B cell (primary cell): ENCODE measurements around the gene MID1IP1. TPM values are rescaled to one million over a fixed set of nuclear protein-coding genes. Genes with fewer than 3 reads are reported as not detected.

Experiments used
- ATAC-seq: fragments of 200-7000 bp; cut with Tn5 transposase; one replicate; pipeline ENCODE4 v1.10.0; 2021; ENCODE audit warnings: low read depth, mild to moderate bottlenecking, moderate number of reproducible peaks, moderate library complexity
- CTCF ChIA-PET: fragments of 350-600 bp; sonication (Branson Sonifier 250); formaldehyde crosslinking; loops from one replicate; lab custom pipeline; 2021; ENCODE audit warnings: antibody characterized with exemption, inconsistent platforms; lab: Charles Lee
- POLR2A ChIA-PET: fragments of 350-600 bp; sonication (Branson Sonifier 250); formaldehyde crosslinking; loops from one replicate; lab custom pipeline; 2021; ENCODE audit warnings: antibody characterized with exemption; lab: Charles Lee
- DNase-seq: peaks from one replicate; pipeline ENCODE4 v3.0.0; 2013
- H2AFZ ChIP-seq: 2 replicates; pipeline ENCODE4 v1.6.1; 2012; ENCODE audit warnings: mild to moderate bottlenecking, low read depth, low read length; ENCODE audit not compliant: insufficient read depth, poor library complexity, severe bottlenecking
- H3K27ac ChIP-seq, 2 donors: 1 replicate in 1 of 2; 2 replicates in 1 of 2; pipeline ENCODE4 v1.5.1; 2012 to 2013; ENCODE audit warnings: low read length in 2 of 2, mild to moderate bottlenecking in 2 of 2, moderate library complexity in 1 of 2
- H3K27me3 ChIP-seq, 4 experiments: fragments of 200-600 bp in 1 of 4; sonication (generic) in 1 of 4; replicated peaks in 1 of 4; 1 replicate in 2 of 4; 2 replicates in 2 of 4; pipeline versions ENCODE4 v1.6.1 to v1.7.0; 2013 to 2016; ENCODE audit warnings: low read length in 3 of 4, mild to moderate bottlenecking in 2 of 4, mixed read lengths in 1 of 4, moderate library complexity in 1 of 4; ENCODE audit not compliant: insufficient read depth in 4 of 4, control insufficient read depth in 3 of 4; ENCODE audit errors: control extremely low read depth in 1 of 4
- H3K36me3 ChIP-seq, 2 experiments: replicated peaks in 1 of 2; 1 replicate in 1 of 2; 2 replicates in 1 of 2; pipeline versions ENCODE4 v1.6.1 to v1.7.1; 2013; ENCODE audit warnings: low read length in 1 of 2; ENCODE audit not compliant: insufficient read depth in 2 of 2, control insufficient read depth in 1 of 2; ENCODE audit errors: control extremely low read depth in 1 of 2, extremely low read depth in 1 of 2
- H3K4me1 ChIP-seq, 2 donors: fragments of 200-600 bp in 1 of 2; sonication (generic) in 1 of 2; 1 replicate in 1 of 2; 2 replicates in 1 of 2; pipeline versions ENCODE4 v1.5.1 to v1.6.1; 2013 to 2017; ENCODE audit warnings: low read length in 2 of 2; ENCODE audit not compliant: control insufficient read depth in 2 of 2, insufficient read depth in 2 of 2
- H3K4me2 ChIP-seq: replicated peaks from 2 replicates; pipeline ENCODE3; 2012; ENCODE audit warnings: mild to moderate bottlenecking, low read depth, low read length; ENCODE audit not compliant: poor library complexity, severe bottlenecking
- H3K4me3 ChIP-seq, 5 experiments: fragments of 200-600 bp in 1 of 5; sonication (generic) in 1 of 5; 1 replicate in 3 of 5; 2 replicates in 2 of 5; pipeline versions ENCODE4 v1.5.1 to v1.7.0; 2011 to 2016; ENCODE audit warnings: low read length in 4 of 5, mild to moderate bottlenecking in 4 of 5, low read depth in 2 of 5, control low read depth in 1 of 5, moderate library complexity in 1 of 5; ENCODE audit not compliant: insufficient read depth in 1 of 5; ENCODE audit errors: control extremely low read depth in 1 of 5, extremely low read depth in 1 of 5
- H3K79me2 ChIP-seq: fragments of 200-600 bp; sonication (generic); one replicate; pipeline ENCODE4 v1.6.0; 2016; ENCODE audit warnings: low read length; ENCODE audit not compliant: control insufficient read depth, insufficient read depth
- H3K9ac ChIP-seq: fragments of 200-600 bp; sonication (generic); 2 replicates; pipeline ENCODE4 v1.6.1; 2017; ENCODE audit warnings: mild to moderate bottlenecking, low read length, moderate library complexity
- H3K9me3 ChIP-seq, 3 donors: one replicate each; pipeline versions ENCODE4 v1.6.1 to v1.7.1; 2013; ENCODE audit warnings: low read length in 2 of 3; ENCODE audit not compliant: control insufficient read depth in 2 of 3, insufficient read depth in 1 of 3; ENCODE audit errors: control extremely low read depth in 1 of 3
- H4K20me1 ChIP-seq: 2 replicates; pipeline ENCODE4 v1.6.0; 2012; ENCODE audit warnings: mild to moderate bottlenecking, low read length; ENCODE audit not compliant: insufficient read depth, control insufficient read depth, poor library complexity, severe bottlenecking
- H3K27ac Mint-ChIP-seq: one replicate; pipeline ENCODE4 v1.8.0; 2021; ENCODE audit warnings: mixed read lengths
- H3K27me3 Mint-ChIP-seq: one replicate; pipeline ENCODE4 v1.8.0; 2021; ENCODE audit warnings: mixed read lengths
- H3K4me1 Mint-ChIP-seq: one replicate; pipeline ENCODE4 v1.8.0; 2021; ENCODE audit warnings: mixed read lengths
- H3K4me3 Mint-ChIP-seq: one replicate; pipeline ENCODE4 v1.8.0; 2021; ENCODE audit warnings: mixed read lengths
- H3K9me3 Mint-ChIP-seq: one replicate; pipeline ENCODE4 v1.8.0; 2022; ENCODE audit warnings: mixed read lengths; ENCODE audit not compliant: insufficient read depth
- EZH2 ChIP-seq: IDR thresholded peaks from 2 replicates; pipeline ENCODE4 v1.6.1; 2012; ENCODE audit warnings: borderline replicate concordance, low read depth, mild to moderate bottlenecking, moderate library complexity, low read length; ENCODE audit not compliant: insufficient read depth, poor library complexity, severe bottlenecking
- WGBS: methylation state at CpG from one replicate; pipeline ENCODE4 v1.1.5; 2013; ENCODE audit warnings: missing lambda C conversion rate; ENCODE audit not compliant: insufficient coverage; 5-methylcytosine and 5-hydroxymethylcytosine counted together
- intact Hi-C: fragments of 100-400 bp; cut with micrococcal nuclease; formaldehyde crosslinking; loops from one replicate; pipeline ENCODE4 v1.10.0; 2022
- polyA plus RNA-seq: library from polyadenylated mRNA; depleted of rRNA; stranded (reverse); fragments of >200 nt; gene quantifications from 2 replicates; pipeline ENCODE4 v1.2.3, GENCODE V29; 2012
- total RNA-seq, 2 donors: library from RNA; stranded (reverse); fragments of 120-200 nt in 1 of 2; gene quantifications; 1 replicate in 1 of 2; 2 replicates in 1 of 2; pipeline versions ENCODE4 v1.2.3 to v1.2.4, GENCODE V29; 2013 to 2022
- TF ChIP-seq, protein P1 (sequence below): fragments of 200-600 bp; IDR thresholded peaks from one replicate; pipeline ENCODE4 v1.8.0; 2022; ENCODE audit warnings: antibody characterized with exemption, mild to moderate bottlenecking

The MID1IP1 gene
- total and polyA plus RNA-seq, 2 donors (not counting 1 experiment from before 2014, with no cell fraction given), result 28.2 to 46.2 TPM

DNA sequence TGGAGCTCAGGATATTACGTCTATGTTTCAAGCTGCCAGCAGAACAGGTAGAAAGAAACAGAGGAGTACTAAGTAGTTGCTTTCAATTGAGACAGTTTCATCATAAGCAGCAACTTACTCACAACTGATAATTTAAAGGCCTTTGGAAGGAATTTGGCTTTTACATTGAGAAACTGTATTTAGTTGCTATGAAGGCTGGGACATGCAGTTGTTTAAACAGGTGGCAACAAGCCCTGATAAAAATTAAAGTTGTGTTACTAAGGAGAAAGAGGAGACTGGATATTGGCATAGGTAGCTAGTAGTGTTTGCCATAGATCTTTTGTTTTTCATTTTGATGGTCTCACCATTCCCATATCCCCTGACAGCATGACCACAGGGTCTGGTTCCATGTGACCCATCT lies 18.4 kb downstream of the MID1IP1 start:
- ATAC-seq (no peak), DNase-seq (no peak)
- no peak overlapping the region for H2AFZ ChIP-seq
- TF ChIP-seq, protein P1, sequence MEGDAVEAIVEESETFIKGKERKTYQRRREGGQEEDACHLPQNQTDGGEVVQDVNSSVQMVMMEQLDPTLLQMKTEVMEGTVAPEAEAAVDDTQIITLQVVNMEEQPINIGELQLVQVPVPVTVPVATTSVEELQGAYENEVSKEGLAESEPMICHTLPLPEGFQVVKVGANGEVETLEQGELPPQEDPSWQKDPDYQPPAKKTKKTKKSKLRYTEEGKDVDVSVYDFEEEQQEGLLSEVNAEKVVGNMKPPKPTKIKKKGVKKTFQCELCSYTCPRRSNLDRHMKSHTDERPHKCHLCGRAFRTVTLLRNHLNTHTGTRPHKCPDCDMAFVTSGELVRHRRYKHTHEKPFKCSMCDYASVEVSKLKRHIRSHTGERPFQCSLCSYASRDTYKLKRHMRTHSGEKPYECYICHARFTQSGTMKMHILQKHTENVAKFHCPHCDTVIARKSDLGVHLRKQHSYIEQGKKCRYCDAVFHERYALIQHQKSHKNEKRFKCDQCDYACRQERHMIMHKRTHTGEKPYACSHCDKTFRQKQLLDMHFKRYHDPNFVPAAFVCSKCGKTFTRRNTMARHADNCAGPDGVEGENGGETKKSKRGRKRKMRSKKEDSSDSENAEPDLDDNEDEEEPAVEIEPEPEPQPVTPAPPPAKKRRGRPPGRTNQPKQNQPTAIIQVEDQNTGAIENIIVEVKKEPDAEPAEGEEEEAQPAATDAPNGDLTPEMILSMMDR, result no peak
- no peak for TF ChIP-seq EZH2
- Mint-ChIP-seq H3K27ac (no peak overlapping the region), H3K4me1 (peaks cover 3% of the 10 kb centered on the region), H3K27me3 (no peaks in the 10 kb centered on the region), H3K4me3 (no peak overlapping the region), H3K9me3 (no peaks in the 10 kb centered on the region)
- no peaks in the 10 kb centered on the region for H3K9me3 ChIP-seq
- POLR2A ChIA-PET, result no interaction called here
- no peak overlapping the region for H3K27ac ChIP-seq
- no peak overlapping the region for H3K9ac ChIP-seq
- no peaks in the 10 kb centered on the region for H3K36me3 ChIP-seq
- H3K4me3 ChIP-seq, result no peak overlapping the region
- CTCF ChIA-PET, result no interaction called here
- H3K27me3 ChIP-seq, result no peaks in the 10 kb centered on the region
- H3K79me2 ChIP-seq, result no peaks in the 10 kb centered on the region
- H3K4me1 ChIP-seq, result peaks cover 11 to 12% of the 10 kb centered on the region in 2 donors
- no peaks in the 10 kb centered on the region for H4K20me1 ChIP-seq
- WGBS, result no CpG with 5 or more reads among the region's 1 CpG
- H3K4me2 ChIP-seq, result no peak overlapping the region
- intact Hi-C loops, result no loop called here

DNA sequence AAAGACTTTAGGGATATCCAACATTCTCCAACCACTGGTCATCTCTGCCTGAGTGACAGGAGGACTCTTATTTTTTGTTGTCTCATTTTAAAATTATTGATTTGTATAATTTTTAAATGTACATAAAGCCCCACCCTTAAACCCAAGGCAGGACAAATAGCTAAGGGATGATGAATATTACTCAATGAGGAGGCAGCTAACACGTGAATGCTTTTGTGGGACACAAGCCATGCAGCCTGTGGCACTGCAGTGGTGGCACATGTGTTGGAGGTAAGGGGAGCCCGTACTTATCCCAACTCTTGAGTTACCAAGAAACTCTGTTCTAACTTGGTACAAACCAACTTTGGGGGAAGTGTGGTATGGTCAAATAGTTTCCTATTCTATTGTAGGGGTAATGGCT lies 19.5 kb downstream of the MID1IP1 start:
- Mint-ChIP-seq H3K9me3 (no peaks in the 10 kb centered on the region), H3K4me1 (peaks cover 3% of the 10 kb centered on the region), H3K4me3 (no peak overlapping the region), H3K27me3 (no peaks in the 10 kb centered on the region), H3K27ac (no peak overlapping the region)
- TF ChIP-seq, protein P1, result no peak
- TF ChIP-seq EZH2, result no peak
- ChIA-PET POLR2A (no interaction called here), CTCF (no interaction called here)
- no peak overlapping the region for H3K4me2 ChIP-seq
- no CpG with 5 or more reads among the region's 2 CpGs for WGBS
- ATAC-seq, result no peak
- peaks cover 11 to 12% of the 10 kb centered on the region in 2 donors for H3K4me1 ChIP-seq
- no peak overlapping the region for H3K9ac ChIP-seq
- no peak overlapping the region for H3K4me3 ChIP-seq
- no peaks in the 10 kb centered on the region for H3K36me3 ChIP-seq
- DNase-seq, result no peak
- intact Hi-C loops, result no loop called here
- H3K79me2 ChIP-seq, result no peaks in the 10 kb centered on the region
- no peaks in the 10 kb centered on the region for H3K9me3 ChIP-seq
- no peaks in the 10 kb centered on the region for H3K27me3 ChIP-seq
- no peaks in the 10 kb centered on the region for H4K20me1 ChIP-seq
- no peak overlapping the region for H2AFZ ChIP-seq
- H3K27ac ChIP-seq, result no peak overlapping the region
